Jurkat, Clone E6-1 (cell line): Measurements from ENCODE around the gene PDCD11.

Source experiments
- DNase-seq: peaks from one replicate; pipeline ENCODE4 v3.0.0-alpha.2; 2011; ENCODE audit warnings: low read depth, low spot score
- H3K4me3 ChIP-seq: 2 replicates; pipeline ENCODE4 v1.5.1; 2011; ENCODE audit warnings: mild to moderate bottlenecking, low read length, control low read depth, moderate library complexity

Gene PDCD11

GRCh38 chr10:103493916-103494877, 97.8 kb downstream of the PDCD11 start:
- DNase-seq: no peak
- H3K4me3 ChIP-seq: peak overlapping the region; percentile 16; the same call in 1 of the 2 replicates

- H3K4me3 ChIP-seq: no peak overlapping the region
- DNase-seq: no peak
Measured at GRCh38 chr10:103495321-103495720, 98.9 kb downstream of the PDCD11 start.
